ENCODE results near the gene PPP2R3A. TPM values are rescaled to one million over a fixed set of nuclear protein-coding genes. Genes with fewer than 3 reads are reported as not detected.

PPP2R3A gene
- total and polyA plus RNA-seq, 9 of the 15 experiments (the other 6 are each of a cell fraction or from before 2014, with no cell fraction given), result 0.10 to 0.50 (median 0.24) TPM

DNA sequence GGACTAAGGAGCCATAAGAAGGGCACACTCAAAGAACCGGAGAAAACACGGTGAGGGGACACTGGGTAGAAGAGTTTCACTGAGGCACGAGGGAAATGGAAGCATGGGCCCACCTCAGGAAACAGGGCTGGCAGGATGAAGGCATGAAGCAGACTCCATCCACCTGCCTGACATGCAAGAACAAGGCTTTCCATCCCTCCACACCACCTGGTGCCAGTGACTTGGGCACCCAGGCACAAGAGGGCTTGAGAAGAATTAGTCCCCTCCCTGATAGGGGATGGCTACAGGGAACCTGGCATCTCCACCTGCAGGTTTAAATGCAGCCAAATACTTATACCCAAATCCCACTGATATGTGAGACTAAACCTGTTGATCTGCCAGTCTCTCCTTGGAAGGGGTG is 38.9 kb upstream of the PPP2R3A start:
- FAIRE-seq, result no peak
- TF ChIP-seq HIVEP1 (CRISPR knock-in tag; IDR thresholded peaks at IDR 0.05) (no peak), SMAD4 (CRISPR knock-in tag; conservative IDR thresholded peaks at IDR 0.05) (no peak), RCOR1 (IDR thresholded peaks at IDR 0.05; ENCODE audit: borderline replicate concordance in 1 of 2, low read depth in 2 of 2, low read length in 2 of 2) (no peak), ZNF668 (CRISPR knock-in tag; IDR thresholded peaks at IDR 0.05) (no peak), RNF219 (CRISPR knock-in tag; IDR thresholded peaks at IDR 0.05) (no peak), ZNF197 (CRISPR knock-in tag; IDR thresholded peaks at IDR 0.05; ENCODE audit: low read depth) (no peak), NFE2 (IDR thresholded peaks at IDR 0.05; ENCODE audit: low read depth) (no peak), NFE2L1 (tag; IDR thresholded peaks at IDR 0.05; ENCODE audit: borderline replicate concordance, low read depth) (no peak), RBM39 (optimal IDR thresholded peaks at IDR 0.05; ENCODE audit: low read depth, low read length) (no peak), ZNF444 (CRISPR knock-in tag; IDR thresholded peaks at IDR 0.05) (no peak), JUNB (CRISPR knock-in tag; conservative IDR thresholded peaks at IDR 0.05) (no peak), PHF20 (IDR thresholded peaks at IDR 0.05; ENCODE audit: partially characterized antibody) (no peak)
- TF ChIP-seq, protein P1, sequence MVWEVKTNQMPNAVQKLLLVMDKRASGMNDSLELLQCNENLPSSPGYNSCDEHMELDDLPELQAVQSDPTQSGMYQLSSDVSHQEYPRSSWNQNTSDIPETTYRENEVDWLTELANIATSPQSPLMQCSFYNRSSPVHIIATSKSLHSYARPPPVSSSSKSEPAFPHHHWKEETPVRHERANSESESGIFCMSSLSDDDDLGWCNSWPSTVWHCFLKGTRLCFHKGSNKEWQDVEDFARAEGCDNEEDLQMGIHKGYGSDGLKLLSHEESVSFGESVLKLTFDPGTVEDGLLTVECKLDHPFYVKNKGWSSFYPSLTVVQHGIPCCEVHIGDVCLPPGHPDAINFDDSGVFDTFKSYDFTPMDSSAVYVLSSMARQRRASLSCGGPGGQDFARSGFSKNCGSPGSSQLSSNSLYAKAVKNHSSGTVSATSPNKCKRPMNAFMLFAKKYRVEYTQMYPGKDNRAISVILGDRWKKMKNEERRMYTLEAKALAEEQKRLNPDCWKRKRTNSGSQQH (CRISPR knock-in tag; IDR thresholded peaks at IDR 0.05), result no peak
- TF ChIP-seq, protein P2, sequence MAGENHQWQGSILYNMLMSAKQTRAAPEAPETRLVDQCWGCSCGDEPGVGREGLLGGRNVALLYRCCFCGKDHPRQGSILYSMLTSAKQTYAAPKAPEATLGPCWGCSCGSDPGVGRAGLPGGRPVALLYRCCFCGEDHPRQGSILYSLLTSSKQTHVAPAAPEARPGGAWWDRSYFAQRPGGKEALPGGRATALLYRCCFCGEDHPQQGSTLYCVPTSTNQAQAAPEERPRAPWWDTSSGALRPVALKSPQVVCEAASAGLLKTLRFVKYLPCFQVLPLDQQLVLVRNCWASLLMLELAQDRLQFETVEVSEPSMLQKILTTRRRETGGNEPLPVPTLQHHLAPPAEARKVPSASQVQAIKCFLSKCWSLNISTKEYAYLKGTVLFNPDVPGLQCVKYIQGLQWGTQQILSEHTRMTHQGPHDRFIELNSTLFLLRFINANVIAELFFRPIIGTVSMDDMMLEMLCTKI (IDR thresholded peaks at IDR 0.05; ENCODE audit: partially characterized antibody), result no peak
- TF ChIP-seq, protein P3, sequence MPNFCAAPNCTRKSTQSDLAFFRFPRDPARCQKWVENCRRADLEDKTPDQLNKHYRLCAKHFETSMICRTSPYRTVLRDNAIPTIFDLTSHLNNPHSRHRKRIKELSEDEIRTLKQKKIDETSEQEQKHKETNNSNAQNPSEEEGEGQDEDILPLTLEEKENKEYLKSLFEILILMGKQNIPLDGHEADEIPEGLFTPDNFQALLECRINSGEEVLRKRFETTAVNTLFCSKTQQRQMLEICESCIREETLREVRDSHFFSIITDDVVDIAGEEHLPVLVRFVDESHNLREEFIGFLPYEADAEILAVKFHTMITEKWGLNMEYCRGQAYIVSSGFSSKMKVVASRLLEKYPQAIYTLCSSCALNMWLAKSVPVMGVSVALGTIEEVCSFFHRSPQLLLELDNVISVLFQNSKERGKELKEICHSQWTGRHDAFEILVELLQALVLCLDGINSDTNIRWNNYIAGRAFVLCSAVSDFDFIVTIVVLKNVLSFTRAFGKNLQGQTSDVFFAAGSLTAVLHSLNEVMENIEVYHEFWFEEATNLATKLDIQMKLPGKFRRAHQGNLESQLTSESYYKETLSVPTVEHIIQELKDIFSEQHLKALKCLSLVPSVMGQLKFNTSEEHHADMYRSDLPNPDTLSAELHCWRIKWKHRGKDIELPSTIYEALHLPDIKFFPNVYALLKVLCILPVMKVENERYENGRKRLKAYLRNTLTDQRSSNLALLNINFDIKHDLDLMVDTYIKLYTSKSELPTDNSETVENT (CRISPR knock-in tag; IDR thresholded peaks at IDR 0.05), result no peak

More for the DNA sequence above, 38.9 kb upstream of the PPP2R3A start:
- in situ Hi-C loops (cut with MboI), result no loop called here
- Histone ChIP-seq H3K9ac (ENCODE audit: insufficient read depth in 1 of 2, low read depth in 2 of 2, low read length in 2 of 2) (no peak overlapping the region), H3K9me3 (replicated peaks; ENCODE audit: control insufficient read depth, insufficient read depth, low read depth, low read length) (no peaks in the 10 kb centered on the region), H4K20me1 (replicated peaks; ENCODE audit: control insufficient read depth, insufficient read depth, low read length) (no peaks in the 10 kb centered on the region), H3K27me3 (ENCODE audit: control insufficient read depth in 2 of 2, insufficient read depth in 2 of 2, low read length in 2 of 2) (no peaks in the 10 kb centered on the region), H3K9me1 (ENCODE audit: control insufficient read depth, insufficient read depth, low read length) (no peaks in the 10 kb centered on the region), H3K4me1 (replicated peaks in 1 of 2; ENCODE audit: control insufficient read depth in 2 of 2, insufficient read depth in 2 of 2, low read length in 2 of 2) (no peaks in the 10 kb centered on the region), H3K79me2 (ENCODE audit: control insufficient read depth, insufficient read depth, low read length) (no peaks in the 10 kb centered on the region), H3K4me3 (no peak overlapping the region), H3K4me2 (ENCODE audit: insufficient read depth, low read length) (no peak overlapping the region), H3K27ac (ENCODE audit: extremely low read depth, low read depth, low read length) (no peak overlapping the region), H3K36me3 (ENCODE audit: control insufficient read depth, insufficient read depth, low read length) (no peaks in the 10 kb centered on the region), H2AFZ (ENCODE audit: low read depth, low read length) (no peak overlapping the region)
- CTCF ChIA-PET (ENCODE audit: low intra/inter-chr PET ratio), result no interaction called here
- no peak for ATAC-seq
- intact Hi-C loops (cut with micrococcal nuclease), result no loop called here
- DNase-seq (ENCODE audit: extremely low read depth in 1 of 4, low spot score in 3 of 4), result no peak
- POLR2A ChIA-PET, result no interaction called here
- WGBS (ENCODE audit: insufficient coverage, low coverage, missing lambda C conversion rate), result 0% methylated on average over 3 of the region's 3 CpGs
- BruUV-seq (replicated peaks), result no TSS peak

All from K562 (cell line).